Measurements from ENCODE around the gene MUC6. TPM values are rescaled to one million over a fixed set of nuclear protein-coding genes. Genes with fewer than 3 reads are reported as not detected.
"Not testable (repeated sequence)": the region's sequence is repeated elsewhere in the genome, so short reads cannot be mapped to it uniquely, and the experiment has no call there.

The MUC6 gene
- total RNA-seq, 1 donor from 2014 or later: not detected

DNA sequence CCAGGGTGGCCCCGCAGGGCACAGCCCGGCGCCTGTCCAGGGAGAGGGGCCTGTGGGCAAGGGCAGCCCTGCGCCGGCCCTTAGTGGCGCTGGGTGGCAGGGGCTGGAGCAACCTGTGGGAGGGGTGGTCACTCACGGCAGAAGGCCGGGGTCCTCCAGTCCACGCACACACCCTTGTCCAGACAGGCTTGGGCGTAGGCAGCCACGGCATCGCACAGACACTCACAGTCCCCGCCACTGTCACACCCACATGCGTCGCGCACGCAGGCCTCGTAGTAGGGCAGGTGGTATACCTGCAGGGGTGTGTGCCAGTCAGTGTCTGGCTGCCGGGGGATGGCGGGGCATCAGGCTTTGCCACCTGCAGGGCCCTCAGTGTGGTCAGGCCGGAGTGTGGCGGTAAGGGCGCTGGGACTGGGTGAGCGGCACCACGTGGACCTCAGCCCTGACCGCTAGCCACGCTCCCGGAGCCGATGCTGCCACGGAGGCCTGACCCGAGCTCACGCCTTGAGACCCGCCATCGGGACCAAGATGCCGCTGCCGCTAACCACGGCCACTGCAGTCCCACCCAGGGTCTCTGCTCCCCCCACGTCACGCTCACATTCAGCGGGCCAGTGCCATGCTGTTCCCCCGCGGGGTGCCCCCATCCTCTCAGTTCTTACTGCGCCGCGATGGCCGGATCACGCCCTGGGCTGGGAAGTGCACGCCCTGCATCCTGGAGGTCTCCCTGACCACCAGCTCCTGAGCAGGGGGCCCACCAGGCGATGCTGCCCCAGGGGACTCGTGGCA lies 12.5 kb downstream of the MUC6 start:
- DNase-seq: no peak

DNA sequence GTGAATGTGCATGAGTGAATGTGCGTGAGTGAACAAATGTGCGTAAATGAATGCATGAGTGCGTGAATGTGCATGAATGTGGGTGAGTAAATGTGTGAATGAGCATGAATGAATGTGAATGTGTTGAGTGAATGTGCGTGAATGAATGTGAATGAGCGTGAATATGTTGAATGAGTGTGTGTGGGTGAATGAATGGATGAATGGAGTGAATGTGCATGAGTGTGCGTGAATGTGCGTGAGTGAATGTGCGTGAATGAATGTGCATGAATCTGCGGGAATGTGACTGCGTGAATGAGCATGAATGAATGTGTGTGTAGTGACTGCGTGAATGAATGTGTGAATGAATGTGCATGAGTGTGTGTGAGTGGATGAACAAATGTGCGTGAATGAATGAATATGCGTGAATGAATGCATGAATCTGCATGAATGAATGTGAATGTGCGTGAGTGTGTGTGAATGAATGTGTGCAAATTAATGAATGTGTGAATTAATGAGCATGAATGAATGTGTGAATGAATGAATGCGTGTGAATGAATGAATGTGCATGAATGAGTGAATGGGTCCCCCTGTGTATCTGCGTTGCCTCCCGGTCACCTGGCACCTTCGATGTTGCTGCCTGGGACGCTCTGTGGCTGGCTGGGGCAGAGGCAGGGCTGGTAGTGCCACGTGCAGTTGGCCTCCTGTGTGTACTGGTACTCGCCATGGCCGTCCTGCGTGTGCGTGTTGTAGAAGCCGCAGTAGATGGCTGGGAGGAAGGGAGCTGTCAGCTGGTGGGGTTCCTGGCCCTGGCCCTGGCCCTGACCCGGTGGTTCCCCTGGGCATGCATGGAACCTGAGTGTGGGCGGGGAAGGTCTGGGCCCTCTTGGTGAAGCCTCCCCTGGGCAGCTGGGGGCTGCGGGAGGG lies 13.4 kb downstream of the MUC6 start:
- DNase-seq: no peak

DNA sequence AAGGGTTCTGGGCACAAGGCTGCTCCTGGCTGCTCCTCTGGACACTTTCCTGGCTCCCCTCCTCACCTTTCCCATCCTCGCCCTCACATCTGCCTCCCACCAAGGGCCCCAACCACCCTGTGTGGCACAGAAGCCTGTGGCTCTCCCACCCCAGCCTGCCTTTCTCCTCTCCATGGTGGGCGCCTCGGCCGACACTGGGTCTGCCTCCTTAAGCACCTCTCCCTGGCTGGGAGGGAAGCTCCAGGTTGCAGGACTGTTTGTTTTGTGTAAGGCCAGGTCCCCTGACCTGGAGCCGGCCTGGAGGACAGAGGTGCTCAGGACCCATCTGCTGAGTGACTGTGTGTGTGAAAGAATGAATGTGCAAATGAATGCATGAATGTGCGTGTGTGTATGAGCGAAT lies 14.1 kb downstream of the MUC6 start:
- DNase-seq: no peak

DNA sequence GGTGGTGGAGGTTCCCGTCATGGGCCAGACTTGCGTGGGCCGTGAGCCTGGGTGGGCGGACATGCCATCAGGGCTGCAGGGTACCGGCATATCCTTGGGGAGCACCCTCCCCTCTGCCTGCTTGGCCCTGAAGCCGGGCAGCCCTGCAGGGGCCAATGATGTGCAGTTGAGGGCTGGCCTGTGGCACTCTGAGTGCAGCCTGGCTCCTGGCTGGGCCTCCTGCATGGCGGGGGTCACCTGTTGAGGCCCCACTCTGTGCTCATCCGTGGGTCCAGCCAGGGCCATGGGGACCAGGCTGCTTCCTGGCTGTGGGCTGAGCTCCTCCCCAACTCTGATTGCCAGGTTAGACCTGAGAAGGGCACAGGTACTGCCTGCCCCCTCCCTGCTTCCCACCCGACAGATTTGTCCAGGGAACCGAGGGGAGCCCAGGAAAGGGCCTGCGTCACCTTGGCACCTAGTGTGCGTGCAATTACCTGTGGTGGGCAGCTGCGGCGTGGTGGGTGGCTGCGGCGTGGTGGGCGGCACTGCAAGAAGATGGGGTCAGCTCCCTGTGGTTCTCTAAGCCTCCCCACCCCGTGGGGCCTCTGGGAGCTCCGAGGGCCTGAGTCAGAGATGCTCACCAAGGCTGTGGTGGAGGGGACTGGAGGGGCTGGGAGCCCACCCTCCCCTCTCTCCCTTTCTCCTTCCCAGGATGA lies 16.2 kb downstream of the MUC6 start:
- no peak for DNase-seq

DNA sequence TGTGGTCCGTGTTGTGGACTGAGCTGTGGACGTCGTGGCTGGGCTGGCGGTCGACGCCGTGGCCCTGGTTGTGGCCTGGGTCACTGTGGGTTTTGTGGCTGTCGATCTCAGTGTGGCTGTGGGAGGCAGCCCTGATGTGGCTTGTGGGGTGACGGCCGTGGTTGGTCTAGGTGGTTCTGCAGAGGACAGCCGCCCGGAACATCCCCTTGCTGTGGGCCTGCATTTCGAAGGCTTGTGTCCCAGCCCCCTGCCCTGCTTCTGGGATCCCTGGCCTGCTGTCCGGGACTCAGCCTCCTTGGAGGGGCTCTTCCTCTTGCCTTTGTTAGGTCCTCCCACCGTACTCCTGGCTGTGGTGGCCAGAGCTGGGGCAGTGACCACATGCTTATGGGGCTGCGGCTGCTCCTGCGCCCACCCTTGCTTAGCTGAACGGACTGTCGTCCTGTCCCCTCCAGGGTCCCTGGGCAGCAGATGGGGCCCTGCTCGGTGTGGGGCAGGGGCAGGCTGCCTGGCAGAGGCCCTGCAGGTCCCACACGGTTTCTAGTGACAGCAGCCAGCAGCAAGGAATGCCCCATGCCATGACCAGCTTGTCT lies 17.1 kb downstream of the MUC6 start:
- no peak for DNase-seq

DNA sequence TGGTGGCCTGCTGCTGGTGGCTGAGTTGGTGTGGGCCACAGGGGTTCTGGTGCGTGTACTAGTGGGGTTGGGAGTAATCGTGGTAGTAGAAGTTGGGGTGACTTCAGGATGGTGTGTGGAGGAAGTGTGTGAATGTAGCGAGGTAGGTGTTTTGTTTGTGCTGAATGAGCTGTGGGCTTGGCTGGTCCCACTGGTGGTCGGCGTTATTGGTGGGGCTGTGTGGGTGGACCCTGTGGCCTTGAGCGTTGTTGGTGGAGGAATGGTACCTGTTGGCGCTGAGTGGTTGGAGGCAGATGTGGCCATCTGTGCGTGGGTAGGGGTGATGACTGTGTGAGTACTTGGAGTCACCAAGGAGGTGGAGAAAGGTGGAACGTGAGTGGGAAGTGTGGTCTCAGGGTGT lies 18.4 kb downstream of the MUC6 start:
- no peak for DNase-seq

DNA sequence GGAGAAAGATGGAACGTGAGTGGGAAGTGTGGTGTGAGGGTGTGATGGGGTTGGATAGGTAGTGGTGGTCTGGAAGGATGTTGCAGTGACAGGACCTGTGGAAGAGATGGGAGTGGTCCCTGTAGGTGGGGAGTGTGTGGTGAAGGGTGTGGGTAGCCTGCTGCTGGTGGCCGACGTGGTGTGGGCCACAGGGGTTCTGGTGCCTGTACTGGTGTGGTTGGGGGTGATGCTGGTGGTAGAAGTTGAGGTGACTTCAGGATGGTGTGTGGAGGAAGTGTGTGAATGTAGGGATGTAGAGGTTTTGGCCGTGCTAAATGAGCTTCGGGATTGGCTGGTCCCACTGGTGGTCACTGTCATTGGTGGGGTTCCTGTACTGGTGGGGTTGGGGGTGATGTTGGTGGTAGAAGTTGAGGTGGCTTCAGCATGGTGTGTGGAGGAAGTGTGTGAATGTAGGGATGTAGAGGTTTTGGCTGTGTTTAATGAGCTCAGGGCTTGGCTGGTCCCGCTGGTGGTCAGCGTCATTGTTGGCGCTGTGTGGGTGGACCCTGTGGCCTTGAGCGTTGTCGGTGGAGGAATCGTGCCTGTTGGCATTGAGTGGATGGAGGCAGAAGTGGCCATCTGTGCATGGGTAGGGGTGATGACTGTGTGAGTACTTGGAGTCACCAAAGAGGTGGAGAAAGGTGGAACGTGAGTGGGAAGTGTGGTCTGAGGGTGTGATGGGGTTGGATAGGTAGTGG lies 19.1 kb downstream of the MUC6 start:
- DNase-seq: no peak

DNA sequence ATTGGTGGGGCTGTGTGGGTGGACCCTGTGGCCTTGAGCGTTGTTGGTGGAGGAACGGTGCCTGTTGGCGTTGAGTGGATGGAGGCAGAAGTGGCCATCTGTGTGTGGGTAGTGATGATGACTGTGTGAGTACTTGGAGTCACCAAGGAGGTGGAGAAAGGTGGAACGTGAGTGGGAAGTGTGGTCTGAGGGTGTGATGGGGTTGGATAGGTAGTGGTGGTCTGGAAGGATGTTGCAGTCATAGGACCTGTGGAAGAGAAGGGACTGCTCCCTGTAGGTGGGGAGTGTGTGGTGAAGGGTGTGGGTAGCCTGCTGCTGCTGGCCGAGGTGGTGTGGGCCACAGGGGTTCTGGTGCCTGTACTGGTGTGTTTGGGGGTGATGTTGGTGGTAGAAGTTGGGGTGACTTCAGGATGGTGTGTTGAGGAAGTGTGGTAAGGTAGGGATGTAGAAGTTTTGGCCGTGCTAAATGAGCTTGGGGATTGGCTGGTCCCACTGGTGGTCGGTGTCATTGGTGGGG lies 19.9 kb downstream of the MUC6 start:
- DNase-seq: not testable (repeated sequence)

DNA sequence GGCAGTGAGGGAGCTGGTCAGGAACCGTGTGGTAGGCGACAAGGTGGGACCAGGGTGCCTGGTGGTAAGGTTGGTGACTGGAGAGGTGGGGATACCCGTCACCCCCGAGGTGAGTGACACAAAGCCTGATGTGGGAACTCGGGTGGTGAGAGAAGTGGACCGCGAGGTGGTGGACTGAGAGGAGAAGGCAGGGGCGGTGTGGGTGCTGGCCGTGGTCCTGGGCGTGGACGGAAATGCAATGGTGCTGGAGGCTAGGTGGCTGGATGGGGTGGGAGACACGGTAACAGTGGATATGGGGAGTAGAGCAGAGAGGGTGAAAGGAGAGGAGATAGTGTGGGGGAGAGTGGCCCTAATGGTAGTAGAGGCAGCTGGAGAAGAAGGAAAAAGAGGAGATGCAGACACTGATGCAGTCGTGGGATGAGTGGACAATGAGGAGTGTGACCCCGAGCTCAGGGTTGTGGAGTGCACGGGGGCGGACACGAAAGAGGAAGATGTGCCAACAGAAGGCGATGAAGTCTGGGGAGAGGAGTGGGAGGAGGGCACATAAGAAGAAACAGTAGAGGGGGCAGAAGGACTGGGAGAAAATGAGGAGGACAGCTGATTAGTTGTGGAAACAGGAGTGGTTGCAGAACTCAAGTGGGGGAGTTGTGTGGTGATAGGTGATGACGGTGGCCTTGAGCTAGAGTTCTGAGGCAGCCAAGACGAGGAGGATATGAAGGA lies 20.5 kb downstream of the MUC6 start:
- no peak for DNase-seq

DNA sequence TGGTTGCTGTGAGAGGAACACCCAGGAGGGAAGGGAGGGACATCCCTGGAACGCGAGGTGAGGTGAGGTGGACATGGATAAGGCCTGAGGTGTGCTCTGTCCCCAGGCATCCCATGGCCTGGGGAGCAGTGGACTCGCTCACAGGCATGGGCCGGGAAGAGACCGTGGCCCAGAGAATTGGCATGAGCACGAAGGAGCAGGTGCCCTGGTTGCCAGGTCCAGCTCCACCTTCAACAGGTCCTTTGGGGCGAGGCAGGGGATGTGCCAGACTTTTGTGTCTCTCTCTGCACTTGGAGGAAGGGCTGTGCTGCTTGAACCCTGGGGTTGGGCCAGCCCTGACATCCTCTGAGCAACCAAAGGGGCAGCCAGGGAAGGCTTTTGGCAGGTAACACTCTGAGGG lies 21.5 kb downstream of the MUC6 start:
- no peak for DNase-seq

DNA sequence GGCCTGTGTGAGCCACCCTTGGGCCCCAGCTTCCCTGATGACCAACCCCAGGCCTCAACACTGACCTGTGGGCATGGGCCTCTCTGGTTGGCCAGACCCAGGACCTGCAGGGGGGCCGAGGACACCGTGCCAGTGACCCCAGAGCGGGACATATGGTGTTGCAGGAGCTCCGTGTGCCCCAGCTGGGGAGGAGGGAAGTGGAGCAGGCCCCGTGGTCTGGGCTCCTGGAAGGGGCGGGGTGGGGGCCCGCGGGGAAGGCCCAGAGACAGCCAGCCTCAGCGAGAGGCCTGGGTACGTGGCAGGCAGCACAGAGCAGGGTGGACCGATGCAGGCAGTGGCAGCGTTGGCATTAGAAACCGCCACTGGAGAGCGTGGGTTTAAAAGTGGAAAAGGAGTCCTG lies 22.2 kb downstream of the MUC6 start:
- DNase-seq: no peak

DNA sequence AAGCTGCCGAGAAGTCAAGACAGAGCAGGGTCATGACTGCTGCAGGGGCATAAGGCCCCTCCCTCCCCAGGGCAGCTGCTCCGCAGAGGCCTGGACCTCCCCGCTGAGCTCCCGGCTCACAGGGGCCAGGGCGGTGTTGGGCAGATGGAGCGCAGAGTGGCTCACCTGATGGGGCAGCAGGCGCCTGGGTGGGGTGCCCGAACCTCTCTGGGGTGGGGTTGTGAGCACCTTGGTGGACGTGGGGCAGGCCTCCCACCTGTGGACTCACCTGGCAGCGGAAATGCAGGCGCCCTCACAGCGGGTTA lies 22.9 kb downstream of the MUC6 start:
- no peak for DNase-seq

DNA sequence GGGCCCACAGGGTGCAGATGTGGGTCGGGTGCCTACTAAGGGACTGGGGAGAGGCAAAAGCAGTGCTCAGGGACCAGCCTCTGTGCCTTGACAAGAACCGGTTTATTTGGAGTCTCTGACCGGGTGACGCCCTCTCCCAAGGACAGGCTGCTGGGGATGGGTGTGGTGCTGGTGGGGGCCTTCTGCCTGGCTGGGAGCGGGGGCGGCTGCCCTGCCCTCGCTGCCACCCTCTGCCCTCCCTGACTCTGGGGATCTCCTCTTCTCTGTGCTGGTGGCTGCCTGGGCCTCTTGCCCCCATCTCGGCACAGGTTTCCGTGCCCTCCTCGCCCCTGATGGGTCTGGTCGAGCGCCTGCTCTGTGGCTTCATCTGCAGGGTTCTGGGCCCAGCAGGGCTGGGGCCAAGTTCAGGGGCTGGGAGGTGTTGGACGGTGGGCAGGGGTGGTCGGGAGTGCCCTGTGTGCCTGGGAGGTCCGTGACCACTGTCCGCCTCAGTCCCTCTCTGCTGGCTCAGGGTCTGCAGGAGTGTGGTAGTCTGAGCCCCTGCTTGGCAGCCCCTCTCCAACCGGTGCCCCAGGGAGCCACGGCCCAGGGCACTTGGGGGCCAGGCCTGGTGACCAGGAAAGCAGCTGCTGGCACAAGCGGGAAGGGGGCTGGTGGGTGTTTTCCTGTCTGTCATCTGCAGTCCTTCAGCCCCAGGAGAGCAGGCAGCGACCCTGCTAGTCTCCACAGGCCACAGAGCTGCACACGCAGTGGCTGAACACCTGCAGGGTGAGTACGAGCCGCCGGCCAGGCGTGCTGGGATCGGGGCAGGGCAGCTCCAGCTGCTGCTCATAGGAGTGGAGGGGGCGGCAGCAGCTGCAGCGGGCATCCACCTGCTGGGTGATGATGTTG lies 23.5 kb downstream of the MUC6 start:
- DNase-seq: no peak

DNA sequence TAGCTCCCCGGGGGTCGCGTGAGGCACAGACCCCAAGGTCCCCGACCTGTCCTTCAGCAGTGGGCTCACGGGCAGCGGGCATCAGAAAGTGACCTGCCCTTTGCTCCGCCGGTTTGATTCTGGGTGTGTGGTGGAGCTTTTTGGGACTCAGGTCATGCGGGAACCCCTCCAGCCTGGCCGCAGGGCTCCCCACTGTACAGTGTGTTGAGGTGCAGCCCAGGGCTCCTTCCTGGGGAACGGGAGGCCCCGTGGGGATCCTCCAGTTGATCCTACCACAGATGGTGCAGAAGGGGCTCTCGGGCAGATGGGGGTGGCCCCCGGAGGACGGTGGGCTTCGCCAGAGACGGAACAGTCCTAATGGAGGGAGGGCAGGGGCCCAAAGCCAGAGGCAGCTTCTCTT lies 24.2 kb downstream of the MUC6 start:
- DNase-seq: no peak

DNA sequence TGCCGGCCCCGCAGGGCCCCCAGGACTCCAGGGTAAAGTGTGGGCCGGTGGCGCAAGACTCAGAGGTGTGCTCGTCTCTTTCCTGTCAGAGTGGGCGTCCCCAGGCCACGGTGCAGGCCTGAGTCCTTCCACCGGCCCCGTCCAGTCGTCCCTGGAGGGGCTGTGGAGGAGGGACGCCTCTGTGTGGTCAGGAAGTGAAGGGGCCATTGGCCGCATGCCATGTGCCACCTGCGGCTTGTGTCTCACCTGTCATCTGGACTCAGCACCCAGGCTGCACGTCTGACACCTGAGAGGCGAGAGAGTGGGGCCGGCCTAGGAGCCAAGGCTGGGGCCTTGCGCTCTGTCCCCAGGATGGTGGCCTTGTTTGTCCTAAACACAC lies 25.2 kb downstream of the MUC6 start:
- no peak for DNase-seq

DNA sequence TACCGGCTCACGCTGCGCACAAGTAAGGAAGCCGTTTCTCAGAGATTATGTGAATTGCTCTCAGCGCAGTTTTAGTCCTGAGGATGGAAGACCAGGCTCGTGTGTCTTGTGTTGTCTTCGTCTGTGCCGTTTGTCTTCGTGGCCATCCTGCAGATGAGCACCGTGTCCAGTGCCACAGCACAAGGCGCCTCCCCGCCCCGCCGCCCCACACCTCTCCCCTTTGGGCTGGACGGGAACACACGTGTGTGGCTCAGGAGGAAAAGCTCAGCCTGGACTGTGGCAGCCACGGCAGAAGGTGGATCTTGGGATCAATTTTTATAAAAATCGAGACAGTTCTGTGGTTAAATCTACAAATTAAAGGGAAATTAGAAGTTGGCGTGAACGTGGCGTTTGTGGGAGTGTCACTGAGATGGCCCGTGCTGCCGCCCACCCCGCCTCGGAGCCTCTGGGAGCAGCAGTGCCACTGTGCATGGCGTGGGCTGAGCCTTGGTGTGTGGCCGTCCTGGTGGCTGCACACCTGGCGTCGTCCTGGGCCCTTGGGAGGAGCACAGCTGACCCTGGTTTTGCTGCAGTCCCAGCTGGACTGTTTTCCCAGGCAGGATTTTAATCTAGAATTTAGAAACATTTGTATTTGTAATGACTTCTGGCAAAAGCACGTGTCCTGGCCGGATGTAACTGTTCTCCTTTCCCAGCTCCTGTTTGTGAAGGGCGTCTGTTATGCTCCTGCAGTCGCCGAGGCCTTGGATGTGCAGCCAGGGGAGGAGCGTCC lies 25.8 kb downstream of the MUC6 start:
- no peak for DNase-seq

DNA sequence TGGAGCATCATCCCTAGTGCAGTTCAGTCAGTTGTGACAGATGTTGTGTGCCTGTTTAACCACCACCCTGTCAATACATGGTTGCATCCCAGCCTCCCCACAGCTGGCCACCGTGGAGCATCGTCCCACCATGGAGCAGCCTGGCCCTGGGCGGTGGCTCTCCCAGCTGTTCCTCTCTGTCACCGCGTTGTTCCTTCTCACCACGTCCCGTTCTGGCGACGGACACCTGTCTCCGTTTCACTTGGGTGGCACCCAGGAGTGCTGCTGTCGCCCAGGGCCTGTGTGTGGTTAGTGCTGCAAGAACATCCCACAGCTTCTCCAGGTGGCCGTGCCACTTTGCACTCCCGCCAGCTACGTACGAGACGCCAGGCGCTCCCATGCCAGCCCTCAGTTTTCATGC lies 26.5 kb downstream of the MUC6 start:
- no peak for DNase-seq

DNA sequence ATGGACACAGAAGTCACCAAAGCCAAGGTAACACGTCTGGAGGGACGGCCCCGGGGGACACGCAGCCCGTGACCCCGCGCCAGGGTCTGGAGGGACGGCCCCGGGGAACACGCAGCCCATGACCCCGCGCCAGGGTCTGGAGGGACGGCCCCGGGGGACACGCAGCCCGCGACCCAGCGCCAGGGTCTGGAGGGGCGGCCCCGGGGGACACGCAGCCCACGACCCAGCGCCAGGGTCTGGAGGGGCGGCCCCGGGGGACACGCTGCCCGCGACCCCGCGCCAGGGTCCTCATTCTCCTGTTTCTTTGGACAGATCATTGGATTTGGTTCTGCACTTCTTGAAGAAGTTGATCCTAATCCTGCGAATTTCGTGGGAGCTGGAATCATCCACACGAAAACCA lies 27.1 kb downstream of the MUC6 start:
- no peak for DNase-seq

DNA sequence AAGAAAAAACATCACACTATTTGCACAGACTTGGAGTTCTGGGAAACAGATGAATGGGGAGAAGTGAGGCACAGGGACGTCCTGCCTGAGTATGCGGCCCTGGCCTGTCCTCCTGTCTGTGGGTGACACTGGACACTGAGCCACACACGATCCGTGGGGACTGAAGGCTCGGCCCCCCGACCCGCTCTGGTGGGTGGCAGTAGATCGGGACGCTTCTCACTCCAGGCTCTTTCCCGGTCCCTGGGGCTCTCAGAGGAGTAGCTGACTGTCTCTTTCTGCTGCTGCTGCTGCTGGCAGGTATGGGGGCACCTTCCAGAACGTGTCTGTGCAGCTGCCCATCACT lies 27.7 kb downstream of the MUC6 start:
- no peak for DNase-seq
